ENCODE data around the gene SNRNP27.
A peak's percentile ranks its signal among the peaks of the same experiment; 100 is the strongest.

SNRNP27 gene

GRCh38 chr2:69914950-69915945, 21.5 kb downstream of the SNRNP27 start, which contains the start of gene MXD1:
MXD1 (plus strand) TSS chr2:69915109; CDS start chr2:69915331, 222 bp downstream.
- ATAC-seq: peak; percentile 8
- TF ChIP-seq ZNF565 (CRISPR knock-in tag; conservative IDR thresholded peaks at IDR 0.05; ENCODE audit: low read depth) (no peak), TOX (CRISPR knock-in tag; IDR thresholded peaks at IDR 0.05; ENCODE audit: borderline replicate concordance) (no peak), ZFP30 (CRISPR knock-in tag; IDR thresholded peaks at IDR 0.05) (no peak), ZNF70 (CRISPR knock-in tag; IDR thresholded peaks at IDR 0.05) (no peak), ZC3H10 (CRISPR knock-in tag; IDR thresholded peaks at IDR 0.05) (no peak), GLIS3 (CRISPR knock-in tag; IDR thresholded peaks at IDR 0.05) (no peak), CSDC2 (CRISPR knock-in tag; IDR thresholded peaks at IDR 0.05) (no peak), BACH2 (CRISPR knock-in tag; IDR thresholded peaks at IDR 0.05; ENCODE audit: borderline replicate concordance) (no peak), OSR1 (CRISPR knock-in tag; IDR thresholded peaks at IDR 0.05) (no peak), CSRNP3 (CRISPR knock-in tag; IDR thresholded peaks at IDR 0.05) (no peak), TCF4 (CRISPR knock-in tag; IDR thresholded peaks at IDR 0.05; ENCODE audit: borderline replicate concordance) (no peak), ISL1 (CRISPR knock-in tag; IDR thresholded peaks at IDR 0.05) (no peak)

GRCh38 chr2:69916106-69916505, 22.4 kb downstream of the SNRNP27 start:
- TF ChIP-seq POU6F1 (CRISPR knock-in tag; IDR thresholded peaks at IDR 0.05; ENCODE audit: borderline replicate concordance, low read depth) (no peak), ZFP30 (CRISPR knock-in tag; IDR thresholded peaks at IDR 0.05) (no peak), TSHZ2 (CRISPR knock-in tag; IDR thresholded peaks at IDR 0.05) (no peak), RARB (CRISPR knock-in tag; IDR thresholded peaks at IDR 0.05) (no peak), ESRRG (CRISPR knock-in tag; IDR thresholded peaks at IDR 0.05) (no peak), SNAI2 (CRISPR knock-in tag; IDR thresholded peaks at IDR 0.05) (no peak), ZC3H10 (CRISPR knock-in tag; IDR thresholded peaks at IDR 0.05) (no peak)

GRCh38 chr2:69917852-69918251, 24.1 kb downstream of the SNRNP27 start:
- no peak for TF ChIP-seq GLIS3 (CRISPR knock-in tag; IDR thresholded peaks at IDR 0.05)
- TF ChIP-seq ESRRG (CRISPR knock-in tag; IDR thresholded peaks at IDR 0.05): no peak
- no peak for TF ChIP-seq ZNF70 (CRISPR knock-in tag; IDR thresholded peaks at IDR 0.05)
- TF ChIP-seq RARB (CRISPR knock-in tag; IDR thresholded peaks at IDR 0.05): no peak
- no peak for TF ChIP-seq ZFP30 (CRISPR knock-in tag; IDR thresholded peaks at IDR 0.05)
- TF ChIP-seq ZFP3 (CRISPR knock-in tag; IDR thresholded peaks at IDR 0.05): no peak
- no peak for TF ChIP-seq CSRNP3 (CRISPR knock-in tag; IDR thresholded peaks at IDR 0.05)
- TF ChIP-seq POU6F1 (CRISPR knock-in tag; IDR thresholded peaks at IDR 0.05; ENCODE audit: borderline replicate concordance, low read depth): no peak
- TF ChIP-seq BACH2 (CRISPR knock-in tag; IDR thresholded peaks at IDR 0.05; ENCODE audit: borderline replicate concordance): no peak
- TF ChIP-seq ZC3H10 (CRISPR knock-in tag; IDR thresholded peaks at IDR 0.05): no peak
- TF ChIP-seq TOX (CRISPR knock-in tag; IDR thresholded peaks at IDR 0.05; ENCODE audit: borderline replicate concordance): no peak
- TF ChIP-seq ZNF8 (CRISPR knock-in tag; IDR thresholded peaks at IDR 0.05): no peak
- ATAC-seq: no peak

More at GRCh38 chr2:69916106-69916505, 22.4 kb downstream of the SNRNP27 start:
- ATAC-seq: no peak
